Cardiac muscle cell (in vitro differentiated cells and primary cell): ENCODE results near the gene LAG3. TPM values are rescaled to one million over a fixed set of nuclear protein-coding genes. Genes with fewer than 3 reads are reported as not detected.

Experiments
- DNase-seq, 2 donors: peaks; one replicate each; pipeline versions ENCODE4 v3.0.0 to v3.0.0-alpha.2; 2010 to 2017; ENCODE audit warnings: low read depth in 1 of 2, low spot score in 1 of 2
- H3K27ac ChIP-seq: fragments of 200-600 bp; sonication (generic); 2 replicates; pipeline ENCODE4 v1.5.1; 2016
- H3K27me3 ChIP-seq: fragments of 200-600 bp; sonication (generic); 2 replicates; pipeline ENCODE4 v1.6.0; 2016; ENCODE audit warnings: control low read depth
- H3K36me3 ChIP-seq: fragments of 200-600 bp; sonication (generic); 2 replicates; pipeline ENCODE4 v1.5.1; 2016; ENCODE audit warnings: control low read depth
- H3K4me1 ChIP-seq: fragments of 200-600 bp; sonication (generic); 2 replicates; pipeline ENCODE4 v1.8.1; 2017; ENCODE audit warnings: low read depth, mild to moderate bottlenecking, mixed run types
- H3K4me3 ChIP-seq: fragments of 200-600 bp; sonication (generic); 2 replicates; pipeline ENCODE4 v1.5.1; 2016; ENCODE audit warnings: mild to moderate bottlenecking
- H3K9me3 ChIP-seq: fragments of 200-600 bp; sonication (generic); 2 replicates; pipeline ENCODE4 v1.5.1; 2017; ENCODE audit warnings: low read depth, mild to moderate bottlenecking, control low read depth
- polyA plus RNA-seq: library from polyadenylated mRNA; unstranded; fragments of >200 nt; fragmentation: Nextera tagmentation; extraction: Ambion mirVana; gene quantifications from 2 replicates; pipeline ENCODE4 v1.2.1, GENCODE V29; 2016
- total RNA-seq: library from RNA; depleted of rRNA; stranded (reverse); fragments of >200 nt; gene quantifications from 2 replicates; pipeline ENCODE4 v1.2.3, GENCODE V29; 2016
- TF ChIP-seq, protein P1 (sequence below): IDR thresholded peaks from 2 replicates; pipeline ENCODE4 v1.5.1; 2012; ENCODE audit warnings: low read depth, mild to moderate bottlenecking, low read length

Gene LAG3
- total and polyA plus RNA-seq, 2 experiments from 2014 or later = 0.15 TPM; not detected in 1

DNA sequence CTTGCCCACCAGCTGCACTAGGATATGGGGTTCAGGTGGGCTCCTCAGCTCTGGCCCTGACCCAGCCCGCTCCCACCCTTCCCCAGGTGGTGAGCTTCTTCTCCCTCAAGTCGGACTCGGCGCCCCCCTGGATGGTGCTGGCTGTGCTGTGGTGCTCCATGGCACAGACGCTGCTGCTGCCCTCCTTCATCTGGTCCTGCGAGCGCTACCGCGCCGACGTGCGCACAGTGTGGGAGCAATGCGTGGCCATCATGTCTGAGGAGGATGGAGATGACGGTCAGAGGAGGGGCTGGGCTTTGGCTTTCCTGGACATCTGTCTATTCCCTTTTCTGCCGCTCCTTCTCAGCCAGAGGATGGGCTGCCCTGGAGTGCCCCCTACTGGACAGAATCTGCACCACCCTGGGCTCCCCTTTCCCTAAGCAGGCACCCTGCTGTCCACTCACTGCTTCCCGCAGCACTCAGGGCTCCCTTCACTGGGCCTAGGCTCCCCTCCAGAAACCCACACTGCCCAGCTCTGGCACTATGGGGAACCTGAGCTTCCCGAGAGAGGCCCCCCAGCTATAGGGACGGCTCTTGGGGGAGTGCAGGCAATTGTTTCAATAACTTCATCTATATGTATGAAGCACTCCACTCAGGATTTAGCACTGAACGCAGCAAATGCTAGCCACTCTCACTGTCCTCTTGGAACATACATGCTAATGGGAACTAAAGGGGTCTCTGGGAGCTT lies 53.2 kb downstream of the LAG3 start:
- H3K36me3 ChIP-seq = peaks cover under 1% of the 10 kb centered on the region
- H3K27ac ChIP-seq = no peak overlapping the region
- H3K9me3 ChIP-seq = no peaks in the 10 kb centered on the region
- peak; percentile 86 to 89 for DNase-seq
- no peak overlapping the region for H3K4me3 ChIP-seq
- TF ChIP-seq, protein P1, sequence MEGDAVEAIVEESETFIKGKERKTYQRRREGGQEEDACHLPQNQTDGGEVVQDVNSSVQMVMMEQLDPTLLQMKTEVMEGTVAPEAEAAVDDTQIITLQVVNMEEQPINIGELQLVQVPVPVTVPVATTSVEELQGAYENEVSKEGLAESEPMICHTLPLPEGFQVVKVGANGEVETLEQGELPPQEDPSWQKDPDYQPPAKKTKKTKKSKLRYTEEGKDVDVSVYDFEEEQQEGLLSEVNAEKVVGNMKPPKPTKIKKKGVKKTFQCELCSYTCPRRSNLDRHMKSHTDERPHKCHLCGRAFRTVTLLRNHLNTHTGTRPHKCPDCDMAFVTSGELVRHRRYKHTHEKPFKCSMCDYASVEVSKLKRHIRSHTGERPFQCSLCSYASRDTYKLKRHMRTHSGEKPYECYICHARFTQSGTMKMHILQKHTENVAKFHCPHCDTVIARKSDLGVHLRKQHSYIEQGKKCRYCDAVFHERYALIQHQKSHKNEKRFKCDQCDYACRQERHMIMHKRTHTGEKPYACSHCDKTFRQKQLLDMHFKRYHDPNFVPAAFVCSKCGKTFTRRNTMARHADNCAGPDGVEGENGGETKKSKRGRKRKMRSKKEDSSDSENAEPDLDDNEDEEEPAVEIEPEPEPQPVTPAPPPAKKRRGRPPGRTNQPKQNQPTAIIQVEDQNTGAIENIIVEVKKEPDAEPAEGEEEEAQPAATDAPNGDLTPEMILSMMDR = peak; percentile 91
- peaks cover 23% of the 10 kb centered on the region for H3K4me1 ChIP-seq
- H3K27me3 ChIP-seq = no peaks in the 10 kb centered on the region

DNA sequence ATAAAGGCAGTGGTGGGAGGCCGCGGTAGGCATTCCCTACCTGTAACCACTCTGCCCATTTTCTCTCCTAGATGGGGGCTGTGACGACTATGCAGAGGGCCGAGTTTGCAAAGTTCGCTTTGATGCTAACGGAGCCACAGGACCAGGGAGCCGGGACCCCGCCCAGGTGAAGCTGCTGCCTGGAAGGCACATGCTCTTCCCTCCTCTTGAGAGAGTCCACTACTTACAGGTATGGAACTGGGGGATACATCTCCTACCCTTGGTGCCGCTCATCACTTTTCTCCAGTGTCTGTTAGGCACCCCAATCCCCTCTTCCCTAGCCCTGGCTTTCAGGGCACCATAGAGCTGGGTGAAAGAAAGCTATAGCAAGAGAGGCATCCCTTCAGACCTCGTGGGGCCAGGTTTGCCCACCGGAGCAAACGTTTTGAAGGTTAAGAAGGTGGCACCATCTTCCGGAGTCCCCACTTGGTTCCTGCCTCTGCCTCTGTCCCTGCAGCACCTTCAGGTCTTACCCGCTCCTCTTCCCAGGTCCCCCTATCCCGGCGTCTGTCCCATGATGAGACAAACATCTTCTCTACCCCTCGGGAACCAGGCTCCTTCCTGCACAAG lies 53.9 kb downstream of the LAG3 start:
- Histone ChIP-seq H3K9me3 (no peaks in the 10 kb centered on the region), H3K4me3 (no peak overlapping the region), H3K27ac (no peak overlapping the region), H3K4me1 (peaks cover 18% of the 10 kb centered on the region), H3K36me3 (peaks cover 6% of the 10 kb centered on the region), H3K27me3 (no peaks in the 10 kb centered on the region)
- DNase-seq = no peak
- TF ChIP-seq, protein P1 = no peak

DNA sequence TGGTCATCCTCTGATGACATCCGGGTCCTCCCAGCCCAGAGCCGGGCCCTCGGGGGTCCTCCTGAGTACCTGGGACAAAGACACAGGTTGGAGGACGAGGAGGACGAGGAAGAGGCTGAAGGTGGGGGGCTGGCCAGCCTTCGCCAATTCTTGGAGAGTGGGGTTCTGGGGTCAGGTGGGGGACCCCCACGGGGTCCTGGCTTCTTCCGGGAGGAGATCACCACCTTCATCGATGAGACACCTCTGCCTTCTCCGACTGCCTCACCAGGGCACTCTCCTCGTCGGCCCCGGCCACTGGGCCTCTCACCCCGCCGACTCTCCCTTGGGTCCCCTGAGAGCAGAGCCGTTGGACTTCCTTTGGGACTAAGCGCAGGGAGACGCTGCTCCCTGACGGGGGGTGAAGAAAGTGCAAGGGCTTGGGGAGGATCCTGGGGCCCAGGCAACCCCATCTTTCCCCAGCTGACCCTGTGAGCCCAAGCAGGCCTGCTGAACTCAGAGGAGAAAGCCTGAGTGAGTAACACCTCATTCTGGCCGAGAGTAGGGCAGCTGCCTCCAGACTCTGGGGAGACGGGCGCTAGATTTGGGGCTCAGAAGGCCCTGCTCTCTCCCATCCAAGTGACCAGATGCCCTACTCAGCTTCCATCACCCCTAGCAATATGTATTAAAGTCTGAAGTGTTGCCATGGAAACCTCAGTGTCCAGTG lies 54.6 kb downstream of the LAG3 start:
- no peak for DNase-seq
- H3K27ac ChIP-seq = peak overlapping the region; percentile 49

DNA sequence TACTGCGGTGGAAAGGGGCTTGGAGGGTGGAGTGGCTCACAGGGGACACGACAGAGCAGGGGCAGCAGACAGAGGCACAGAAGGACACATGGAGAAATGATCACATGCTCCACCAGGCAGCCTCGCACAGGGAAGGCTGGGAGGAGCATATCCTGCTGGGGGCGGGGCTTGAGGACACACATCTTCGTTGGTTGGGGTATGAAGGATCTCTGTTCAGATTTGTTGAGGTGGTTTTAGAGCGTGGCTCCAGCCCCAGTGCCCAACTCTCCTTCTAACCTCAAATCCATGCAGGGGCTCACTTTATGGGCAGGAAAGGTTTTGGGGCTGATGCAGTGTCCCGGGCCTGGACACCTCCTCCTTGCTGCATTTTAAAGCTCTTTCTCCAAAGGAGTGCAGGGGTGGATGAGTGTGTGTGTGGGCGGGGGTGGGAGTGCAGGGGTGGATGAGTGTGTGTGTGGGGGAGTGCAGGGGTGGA lies 55.2 kb downstream of the LAG3 start:
- peaks cover 13% of the 10 kb centered on the region for H3K36me3 ChIP-seq
- no peak overlapping the region for H3K4me3 ChIP-seq
- TF ChIP-seq, protein P1 = no peak
- no peaks in the 10 kb centered on the region for H3K9me3 ChIP-seq
- H3K27me3 ChIP-seq = no peaks in the 10 kb centered on the region
- peak overlapping the region; percentile 49 for H3K27ac ChIP-seq
- H3K4me1 ChIP-seq = peaks cover 11% of the 10 kb centered on the region
- DNase-seq = peak; percentile 83 to 91

More for the DNA sequence above, 54.6 kb downstream of the LAG3 start:
- Histone ChIP-seq H3K27me3 (no peaks in the 10 kb centered on the region), H3K4me3 (no peak overlapping the region), H3K4me1 (peaks cover 17% of the 10 kb centered on the region), H3K9me3 (no peaks in the 10 kb centered on the region), H3K36me3 (peaks cover 9% of the 10 kb centered on the region)
- TF ChIP-seq, protein P1 = no peak

Other genes starting within 250 kb of the LAG3 start
- 8,013 and 12,904 TPM in 2 replicates for gene GAPDH, start 238.0 kb upstream of the LAG3 start, total RNA-seq
- gene GAPDH, start 238.0 kb upstream of the LAG3 start, polyA plus RNA-seq = 11,564 and 14,299 TPM in 2 replicates
- 18.0 and 29.0 TPM in 2 replicates for gene IFFO1, start 216.5 kb upstream of the LAG3 start, total RNA-seq
- 25.4 and 28.4 TPM in 2 replicates for gene IFFO1, start 216.5 kb upstream of the LAG3 start, polyA plus RNA-seq
- 20.4 and 45.5 TPM in 2 replicates for gene NOP2, start 204.2 kb upstream of the LAG3 start, total RNA-seq
- gene NOP2, start 204.2 kb upstream of the LAG3 start, polyA plus RNA-seq = 36.2 and 38.2 TPM in 2 replicates
- 363 and 580 TPM in 2 replicates for gene CHD4, start 165.1 kb upstream of the LAG3 start, total RNA-seq
- gene CHD4, start 165.1 kb upstream of the LAG3 start, polyA plus RNA-seq = 155 and 204 TPM in 2 replicates
- 0.07 and 0.71 TPM in 2 replicates for gene LPAR5, start 136.6 kb upstream of the LAG3 start, total RNA-seq
- gene LPAR5, start 136.6 kb upstream of the LAG3 start, polyA plus RNA-seq = 0.10 and 0.78 TPM in 2 replicates
- 0.99 and 2.8 TPM in 2 replicates for gene ACRBP, start 125.1 kb upstream of the LAG3 start, total RNA-seq
- gene ACRBP, start 125.1 kb upstream of the LAG3 start, polyA plus RNA-seq = 2.6 and 7.0 TPM in 2 replicates
- gene ING4, start 109.4 kb upstream of the LAG3 start, total RNA-seq = 95.2 and 107 TPM in 2 replicates
- gene ING4, start 109.4 kb upstream of the LAG3 start, polyA plus RNA-seq = 95.3 and 96.2 TPM in 2 replicates
- gene ZNF384, start 83.1 kb upstream of the LAG3 start, total RNA-seq = 39.4 and 44.9 TPM in 2 replicates
- gene ZNF384, start 83.1 kb upstream of the LAG3 start, polyA plus RNA-seq = 38.2 and 44.1 TPM in 2 replicates
- 0.36 and 5.5 TPM in 2 replicates for gene PIANP, start 71.7 kb upstream of the LAG3 start, total RNA-seq
- 4.1 and 5.0 TPM in 2 replicates for gene PIANP, start 71.7 kb upstream of the LAG3 start, polyA plus RNA-seq
- gene COPS7A, start 48.5 kb upstream of the LAG3 start, total RNA-seq = 71.0 and 82.1 TPM in 2 replicates
- 97.7 and 108 TPM in 2 replicates for gene COPS7A, start 48.5 kb upstream of the LAG3 start, polyA plus RNA-seq
- gene MLF2, start 19.4 kb upstream of the LAG3 start, total RNA-seq = 342 and 449 TPM in 2 replicates
- 575 and 592 TPM in 2 replicates for gene MLF2, start 19.4 kb upstream of the LAG3 start, polyA plus RNA-seq
- 194 and 290 TPM in 2 replicates for gene PTMS, start 6.2 kb upstream of the LAG3 start, total RNA-seq
- gene PTMS, start 6.2 kb upstream of the LAG3 start, polyA plus RNA-seq = 426 and 467 TPM in 2 replicates
- 3.1 and 3.3 TPM in 2 replicates for gene CD4, start 17.0 kb downstream of the LAG3 start, total RNA-seq
- 5.2 and 5.9 TPM in 2 replicates for gene CD4, start 17.0 kb downstream of the LAG3 start, polyA plus RNA-seq
- 41.1 and 51.0 TPM in 2 replicates for gene GPR162, start 49.3 kb downstream of the LAG3 start, total RNA-seq
- gene GPR162, start 49.3 kb downstream of the LAG3 start, polyA plus RNA-seq = 29.2 and 38.6 TPM in 2 replicates
- gene P3H3, start 55.9 kb downstream of the LAG3 start, total RNA-seq = 11.6 and 19.7 TPM in 2 replicates
- gene P3H3, start 55.9 kb downstream of the LAG3 start, polyA plus RNA-seq = 13.7 and 18.2 TPM in 2 replicates
- gene GNB3, start 68.4 kb downstream of the LAG3 start, total RNA-seq = 3.0 and 5.2 TPM in 2 replicates
- gene GNB3, start 68.4 kb downstream of the LAG3 start, polyA plus RNA-seq = 1.7 and 2.1 TPM in 2 replicates
- 11.5 and 42.8 TPM in 2 replicates for gene CDCA3, start 78.8 kb downstream of the LAG3 start, total RNA-seq
- 10.4 and 84.9 TPM in 2 replicates for gene CDCA3, start 78.8 kb downstream of the LAG3 start, polyA plus RNA-seq
- gene USP5, start 79.6 kb downstream of the LAG3 start, total RNA-seq = 145 and 150 TPM in 2 replicates
- gene USP5, start 79.6 kb downstream of the LAG3 start, polyA plus RNA-seq = 156 TPM in 2 replicates
- 1,963 and 2,650 TPM in 2 replicates for gene TPI1, start 95.0 kb downstream of the LAG3 start, total RNA-seq
- gene TPI1, start 95.0 kb downstream of the LAG3 start, polyA plus RNA-seq = 3,554 and 4,448 TPM in 2 replicates
- 11.6 and 12.3 TPM in 2 replicates for gene SPSB2, start 100.8 kb downstream of the LAG3 start, total RNA-seq
- gene SPSB2, start 100.8 kb downstream of the LAG3 start, polyA plus RNA-seq = 13.5 and 15.6 TPM in 2 replicates
- 17.5 and 18.8 TPM in 2 replicates for gene LRRC23, start 132.3 kb downstream of the LAG3 start, total RNA-seq
- gene LRRC23, start 132.3 kb downstream of the LAG3 start, polyA plus RNA-seq = 23.7 and 24.8 TPM in 2 replicates
- 56.2 and 87.7 TPM in 2 replicates for gene ENO2, start 142.1 kb downstream of the LAG3 start, total RNA-seq
- gene ENO2, start 142.1 kb downstream of the LAG3 start, polyA plus RNA-seq = 133 and 154 TPM in 2 replicates
- gene ATN1, start 155.4 kb downstream of the LAG3 start, total RNA-seq = 28.1 and 46.4 TPM in 2 replicates
- 22.8 and 37.8 TPM in 2 replicates for gene ATN1, start 155.4 kb downstream of the LAG3 start, polyA plus RNA-seq
- not detected in 2 replicates for gene RNU7-1, start 171.3 kb downstream of the LAG3 start, total RNA-seq
- gene RNU7-1, start 171.3 kb downstream of the LAG3 start, polyA plus RNA-seq = not detected in 2 replicates
- gene C12orf57, start 171.5 kb downstream of the LAG3 start, total RNA-seq = 260 and 307 TPM in 2 replicates
- gene C12orf57, start 171.5 kb downstream of the LAG3 start, polyA plus RNA-seq = 154 and 208 TPM in 2 replicates
- 17.4 and 19.2 TPM in 2 replicates for gene PTPN6, start 178.8 kb downstream of the LAG3 start, total RNA-seq
- gene PTPN6, start 178.8 kb downstream of the LAG3 start, polyA plus RNA-seq = 25.2 and 28.4 TPM in 2 replicates
- 350 and 388 TPM in 2 replicates for gene PHB2, start 198.1 kb downstream of the LAG3 start, total RNA-seq
- gene PHB2, start 198.1 kb downstream of the LAG3 start, polyA plus RNA-seq = 181 and 228 TPM in 2 replicates
- gene EMG1, start 198.4 kb downstream of the LAG3 start, total RNA-seq = 15.7 and 21.5 TPM in 2 replicates
- 29.7 and 39.2 TPM in 2 replicates for gene EMG1, start 198.4 kb downstream of the LAG3 start, polyA plus RNA-seq
- gene LPCAT3, start 246.0 kb downstream of the LAG3 start, total RNA-seq = 12.0 and 15.8 TPM in 2 replicates
- gene LPCAT3, start 246.0 kb downstream of the LAG3 start, polyA plus RNA-seq = 31.4 and 37.8 TPM in 2 replicates